GM23248 (cell line): ENCODE data around the gene TENM4.

Source experiments
- EZH2 ChIP-seq: fragments of 200-600 bp; sonication (generic); IDR thresholded peaks from 2 replicates; pipeline ENCODE4 v1.6.1; 2018; ENCODE audit warnings: antibody characterized with exemption, mild to moderate bottlenecking; ENCODE audit not compliant: insufficient read depth, poor library complexity, severe bottlenecking
- EZH2phosphoT487 ChIP-seq: fragments of 200-600 bp; sonication (generic); IDR thresholded peaks from 2 replicates; pipeline ENCODE4 v1.6.1; 2018; ENCODE audit warnings: antibody characterized with exemption, moderate library complexity, mild to moderate bottlenecking, low read depth; ENCODE audit not compliant: insufficient read depth

GRCh38 chr11:79414644-79415317 lies 26.0 kb downstream of the TENM4 start:
- TF ChIP-seq EZH2: no peak
- no peak for TF ChIP-seq EZH2phosphoT487
